Upper lobe of left lung (tissue), 4 donors: ENCODE data around the gene MYO16.

Experiments used
- CTCF ChIP-seq, 6 experiments: fragments of 450-650 bp in 4 of 6; fragments of 200-600 bp in 2 of 6; sonication (generic) in 2 of 6; IDR thresholded peaks; one replicate each; pipeline ENCODE4 v1.5.1; 2016 to 2019; ENCODE audit warnings: antibody characterized with exemption in 6 of 6
- POLR2AphosphoS5 ChIP-seq, 2 donors: sonication (generic); formaldehyde crosslinking; IDR thresholded peaks; one replicate each; pipeline ENCODE4 v1.5.1; 2017; ENCODE audit warnings: antibody characterized with exemption in 2 of 2

DNA sequence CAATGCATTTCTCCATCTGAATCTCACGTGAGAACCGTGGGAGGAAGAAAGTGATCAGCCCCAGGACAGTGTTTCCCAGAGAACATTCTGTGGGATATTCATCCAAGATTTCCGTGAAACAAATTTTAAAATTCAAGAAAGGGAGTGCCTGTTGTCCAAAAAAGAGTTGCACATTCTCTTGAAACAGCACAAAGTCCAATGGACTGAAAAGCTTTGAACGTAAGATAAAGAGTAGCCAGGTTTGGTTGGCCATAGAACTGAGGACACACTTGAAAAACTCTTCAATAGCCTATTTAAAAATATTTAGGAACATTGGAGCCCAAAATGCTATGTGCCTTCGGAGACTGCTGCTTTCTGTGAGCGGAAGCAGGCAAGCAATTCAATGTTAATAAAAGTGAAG, 353.9 kb downstream of the MYO16 start:
- TF ChIP-seq CTCF (IDR thresholded peaks at IDR 0.05) (no peak), POLR2AphosphoS5 (IDR thresholded peaks at IDR 0.05) (no peak)
